ENCODE measurements around the gene NME4. TPM values are rescaled to one million over a fixed set of nuclear protein-coding genes. Genes with fewer than 3 reads are reported as not detected.

NME4 gene
- total RNA-seq, 4 donors from 2014 or later = 114 to 158 (median 124) TPM

- intact Hi-C loops (cut with DNase I) = loop anchor here (5.0 kb wide), 1 partner anchor 236 kb away; the partner anchor contains the start of gene METTL26
- Histone ChIP-seq H3K27ac (replicated peaks in 1 of 4) (peak within 1 kb of the TSS; percentile 85 to 91 (median 90)), H3K36me3 (peaks cover 0 to 15% (median 8%) of the 10 kb centered on the region in 4 donors), H3K9me3 (no peaks in the 10 kb centered on the region), H3K4me3 (peak within 1 kb of the TSS; percentile 64 to 95 (median 85)), H3K4me1 (peaks cover 17 to 50% (median 41%) of the 10 kb centered on the region in 4 donors), H3K27me3 (no peaks in the 10 kb centered on the region)
- WGBS = under 1% methylated on average over 62 of the region's 91 CpGs
- DNase-seq (ENCODE audit: extremely low spot score) = peak; percentile 99
- TF ChIP-seq EP300 (IDR thresholded peaks at IDR 0.05) (no peak), POLR2A (IDR thresholded peaks at IDR 0.05; ENCODE audit: low read depth) (peak; percentile 72), CTCF (IDR thresholded peaks at IDR 0.05) (peak; percentile 55 to 62 (median 61)), POLR2AphosphoS5 (IDR thresholded peaks at IDR 0.05) (peak; percentile 91 to 95)
Measured at GRCh38 chr16:401468-402348, 4.7 kb downstream of the NME4 start, which contains the start of gene DECR2. Gene DECR2, plus strand, starts transcription at chr16:401885. Its CDS starts 79 bp downstream, at chr16:401964.

DNA sequence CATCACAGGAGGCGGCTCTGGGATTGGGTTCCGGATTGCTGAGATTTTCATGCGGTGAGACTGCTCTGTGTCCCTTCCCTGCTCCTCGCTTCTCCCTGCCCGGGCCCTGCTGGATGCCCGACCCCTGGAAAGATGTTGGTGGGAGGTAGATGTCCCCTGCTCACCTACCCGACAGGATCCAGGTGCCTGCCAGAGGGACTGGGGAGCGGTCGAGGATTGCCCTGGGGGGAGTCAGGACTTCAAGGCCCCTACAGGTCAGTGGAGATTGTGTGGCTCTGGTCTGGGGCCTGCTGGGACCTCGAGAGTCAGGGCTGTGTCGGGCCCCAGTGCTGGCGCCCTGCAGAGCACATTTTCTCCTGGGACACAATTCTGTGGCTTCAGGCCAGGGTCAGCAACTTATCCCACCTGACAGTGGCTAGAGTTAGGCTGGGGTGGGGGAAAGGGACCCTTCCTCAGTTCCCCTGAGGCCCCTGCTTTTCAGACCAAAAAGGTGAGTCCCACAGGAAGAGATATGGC is 8.0 kb downstream of the NME4 start:
- DNase-seq (ENCODE audit: extremely low spot score) = no peak
- Histone ChIP-seq H3K36me3 (peaks cover 0 to 18% (median 8%) of the 10 kb centered on the region in 4 donors), H3K4me3 (no peak overlapping the region), H3K27ac (replicated peaks in 1 of 4) (no peak overlapping the region), H3K9me3 (no peaks in the 10 kb centered on the region), H3K27me3 (no peaks in the 10 kb centered on the region), H3K4me1 (peaks cover 10 to 22% (median 21%) of the 10 kb centered on the region in 4 donors)
- no peak for TF ChIP-seq POLR2A (IDR thresholded peaks at IDR 0.05; ENCODE audit: low read depth)
- no peak for TF ChIP-seq CTCF (IDR thresholded peaks at IDR 0.05)
- TF ChIP-seq EP300 (IDR thresholded peaks at IDR 0.05) = no peak
- TF ChIP-seq POLR2AphosphoS5 (IDR thresholded peaks at IDR 0.05) = no peak
- WGBS = 95% methylated on average over 9 of the region's 12 CpGs
- intact Hi-C loops (cut with DNase I) = loop anchor here (5.0 kb wide), 1 partner anchor 232 kb away; the partner anchor contains the start of gene METTL26

DNA sequence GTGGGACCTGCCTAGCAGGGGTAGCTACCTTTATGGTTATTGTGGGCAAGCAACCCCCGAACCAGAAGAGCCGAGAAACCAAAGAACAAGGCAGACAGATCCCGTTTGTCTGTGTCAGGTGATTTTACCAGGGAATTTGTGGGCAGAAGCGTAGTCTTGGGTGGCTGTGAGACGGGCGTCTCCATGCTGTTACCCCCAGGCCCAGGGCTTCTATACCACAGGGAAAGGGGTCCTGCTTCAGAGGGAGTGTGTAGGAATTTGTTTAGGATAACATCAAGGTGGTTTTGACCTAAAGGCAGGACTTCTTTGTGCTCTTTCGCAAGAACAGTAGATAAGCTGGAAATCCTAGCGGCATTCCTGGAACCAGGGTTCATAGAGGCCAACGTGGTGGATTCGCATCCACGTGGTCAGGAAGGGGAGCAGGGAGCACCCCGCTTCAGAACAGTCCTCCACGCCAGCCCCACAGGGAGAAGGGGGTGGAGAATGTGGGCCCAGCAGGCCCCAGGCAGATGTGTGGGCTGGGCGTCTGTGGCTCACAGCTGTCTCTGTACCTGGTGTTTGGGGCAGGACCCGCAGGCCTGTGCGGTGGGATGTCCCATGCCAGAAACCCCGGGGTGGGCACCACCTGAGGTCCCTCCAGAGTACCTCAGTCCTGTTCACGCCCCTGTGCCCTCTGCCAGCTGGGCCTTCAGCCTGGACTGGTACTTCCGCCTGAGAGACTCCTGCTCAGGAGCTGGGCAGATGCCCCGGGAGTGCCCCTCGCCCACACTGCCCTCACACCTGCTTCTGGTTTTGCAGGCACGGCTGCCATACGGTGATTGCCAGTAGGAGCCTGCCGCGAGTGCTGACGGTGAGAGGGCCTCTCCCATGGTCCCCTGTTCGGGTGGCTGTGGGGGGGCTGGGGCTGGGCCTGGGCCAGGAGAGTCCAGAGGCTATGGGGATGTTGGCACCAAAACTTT is 8.8 kb downstream of the NME4 start:
- Histone ChIP-seq H3K4me1 (peaks cover 6 to 15% (median 13%) of the 10 kb centered on the region in 4 donors), H3K9me3 (no peaks in the 10 kb centered on the region), H3K4me3 (no peak overlapping the region), H3K36me3 (peaks cover 0 to 25% (median 16%) of the 10 kb centered on the region in 4 donors), H3K27me3 (no peaks in the 10 kb centered on the region), H3K27ac (replicated peaks in 1 of 4) (no peak overlapping the region)
- DNase-seq (ENCODE audit: extremely low spot score) = no peak
- intact Hi-C loops (cut with DNase I) = no loop called here
- TF ChIP-seq POLR2AphosphoS5 (IDR thresholded peaks at IDR 0.05) (no peak), CTCF (IDR thresholded peaks at IDR 0.05) (no peak), POLR2A (IDR thresholded peaks at IDR 0.05; ENCODE audit: low read depth) (no peak), EP300 (IDR thresholded peaks at IDR 0.05) (no peak)
- 92% methylated on average over 19 of the region's 27 CpGs for WGBS

- 88% methylated on average over 16 of the region's 16 CpGs for WGBS
- DNase-seq (ENCODE audit: extremely low spot score) = no peak
- TF ChIP-seq EP300 (IDR thresholded peaks at IDR 0.05) (no peak), POLR2A (IDR thresholded peaks at IDR 0.05; ENCODE audit: low read depth) (no peak), CTCF (IDR thresholded peaks at IDR 0.05) (no peak), POLR2AphosphoS5 (IDR thresholded peaks at IDR 0.05) (no peak)
- Histone ChIP-seq H3K27ac (replicated peaks in 1 of 4) (no peak overlapping the region), H3K4me3 (no peak overlapping the region), H3K27me3 (no peaks in the 10 kb centered on the region), H3K36me3 (peaks cover 0 to 39% (median 30%) of the 10 kb centered on the region in 4 donors), H3K4me1 (peaks cover 4 to 7% (median 6%) of the 10 kb centered on the region in 4 donors), H3K9me3 (no peaks in the 10 kb centered on the region)
- intact Hi-C loops (cut with DNase I) = no loop called here
Measured at GRCh38 chr16:407253-407652, 10.3 kb downstream of the NME4 start.

Measured in esophagus muscularis mucosa (tissue), 4 donors.